Measurements from ENCODE around the gene ADARB1. TPM values are rescaled to one million over a fixed set of nuclear protein-coding genes. Genes with fewer than 3 reads are reported as not detected.

Gene ADARB1
- total and polyA plus RNA-seq, 9 of the 15 experiments (the other 6 are each of a cell fraction or from before 2014, with no cell fraction given), result 6.7 to 16.0 (median 8.3) TPM

GRCh38 chr21:45125357-45125756 is 51.0 kb downstream of the ADARB1 start:
- ChIA-PET POLR2A (interaction anchor here (1.0 kb wide), 2 partner anchors 21 to 22 kb away, joined by 3 read pairs; no protein-coding TSS in a partner anchor), CTCF (ENCODE audit: low intra/inter-chr PET ratio) (interaction anchor here (0.7 kb wide), 1 partner anchor 182 kb away, joined by 3 read pairs; no protein-coding TSS in a partner anchor)
- 48% methylated on average over 4 of the region's 4 CpGs for WGBS (ENCODE audit: insufficient coverage, low coverage, missing lambda C conversion rate)
- Histone ChIP-seq H3K27ac (ENCODE audit: extremely low read depth, low read depth, low read length) (no peak overlapping the region), H2AFZ (ENCODE audit: low read depth, low read length) (no peak overlapping the region), H3K9me1 (ENCODE audit: control insufficient read depth, insufficient read depth, low read length) (no peaks in the 10 kb centered on the region), H3K4me3 (no peak overlapping the region), H3K27me3 (ENCODE audit: control insufficient read depth in 2 of 2, insufficient read depth in 2 of 2, low read length in 2 of 2) (no peaks in the 10 kb centered on the region; a peak in 1 of 5 replicates), H3K79me2 (ENCODE audit: control insufficient read depth, insufficient read depth, low read length) (no peaks in the 10 kb centered on the region), H3K4me1 (replicated peaks in 1 of 2; ENCODE audit: control insufficient read depth in 2 of 2, insufficient read depth in 2 of 2, low read length in 2 of 2) (peaks cover 5 to 7% of the 10 kb centered on the region in 2 experiments; a peak in 3 of 5 replicates), H4K20me1 (replicated peaks; ENCODE audit: control insufficient read depth, insufficient read depth, low read length) (0 out of 2 replicates have a peak, but pooled peaks cover 4% of the 10 kb centered on the region), H3K36me3 (ENCODE audit: control insufficient read depth, insufficient read depth, low read length) (no peaks in the 10 kb centered on the region), H3K9ac (ENCODE audit: insufficient read depth in 1 of 2, low read depth in 2 of 2, low read length in 2 of 2) (0 out of 4 replicates have a peak overlapping the region, but pooled peaks of 1 of the 2 experiments have one; percentile 41), H3K9me3 (replicated peaks; ENCODE audit: control insufficient read depth, insufficient read depth, low read depth, low read length) (no peaks in the 10 kb centered on the region), H3K4me2 (ENCODE audit: insufficient read depth, low read length) (no peak overlapping the region)
- DNase-seq (ENCODE audit: extremely low read depth in 1 of 4, low spot score in 3 of 4) (no peak), ATAC-seq (no peak), FAIRE-seq (no peak)
- in situ Hi-C loops (cut with MboI) (no loop called here), intact Hi-C loops (cut with micrococcal nuclease) (no loop called here)
- BruUV-seq (replicated peaks), result no TSS peak
- TF ChIP-seq MTF1 (CRISPR knock-in tag; IDR thresholded peaks at IDR 0.05; ENCODE audit: borderline replicate concordance) (no peak), ZNF445 (CRISPR knock-in tag; IDR thresholded peaks at IDR 0.05; ENCODE audit: low read depth) (no peak), ZNF699 (CRISPR knock-in tag; IDR thresholded peaks at IDR 0.05; ENCODE audit: insufficient replicate concordance) (no peak), CREB5 (CRISPR knock-in tag; IDR thresholded peaks at IDR 0.05) (no peak), RFX1 (IDR thresholded peaks at IDR 0.05) (no peak), TFE3 (CRISPR knock-in tag; IDR thresholded peaks at IDR 0.05) (no peak), POU5F1 (IDR thresholded peaks at IDR 0.05; ENCODE audit: borderline replicate concordance, low read depth, low read length, partially characterized antibody) (no peak), SIN3B (IDR thresholded peaks at IDR 0.05; ENCODE audit: low read depth) (no peak)
- TF ChIP-seq, protein P1, sequence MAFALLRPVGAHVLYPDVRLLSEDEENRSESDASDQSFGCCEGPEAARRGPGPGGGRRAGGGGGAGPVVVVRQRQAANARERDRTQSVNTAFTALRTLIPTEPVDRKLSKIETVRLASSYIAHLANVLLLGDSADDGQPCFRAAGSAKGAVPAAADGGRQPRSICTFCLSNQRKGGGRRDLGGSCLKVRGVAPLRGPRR (CRISPR knock-in tag; IDR thresholded peaks at IDR 0.05), result no peak

Data from K562 (cell line).